NCI-H2227 treated with DMSO at 0.1 percent for 48 hours (cell line): ENCODE results near the gene LRBA.
"Not testable (repeated sequence)": the region's sequence is repeated elsewhere in the genome, so short reads cannot be mapped to it uniquely, and the experiment has no call there.

Experiments used
- DNase-seq: peaks from one replicate; lab custom pipeline; 2025; lab: John Stamatoyannopoulos, UW

LRBA gene

GRCh38 chr4:150974750-150975149 is 40.3 kb downstream of the LRBA start:
- DNase-seq = no peak

DNA sequence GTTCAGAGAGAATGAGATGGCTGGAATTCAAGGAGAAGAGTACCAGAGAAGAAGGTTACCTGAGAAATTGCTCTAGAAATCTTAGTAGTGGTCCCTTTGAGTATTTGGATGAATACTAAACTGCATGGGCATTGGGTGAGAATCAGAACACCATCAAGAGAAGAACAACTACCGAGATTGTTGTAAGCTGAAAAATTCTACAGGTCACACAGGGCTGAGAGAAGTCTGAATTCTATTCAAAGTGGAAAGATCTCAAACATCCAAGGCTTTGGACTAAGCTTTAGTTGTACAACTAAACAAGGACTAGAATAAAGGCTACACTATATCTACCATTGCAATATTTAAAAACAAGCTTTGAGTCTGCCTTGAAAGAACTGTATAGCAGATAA is 40.8 kb downstream of the LRBA start:
- DNase-seq = no peak

GRCh38 chr4:150973626-150974251 is 41.3 kb downstream of the LRBA start:
- no peak for DNase-seq

DNA sequence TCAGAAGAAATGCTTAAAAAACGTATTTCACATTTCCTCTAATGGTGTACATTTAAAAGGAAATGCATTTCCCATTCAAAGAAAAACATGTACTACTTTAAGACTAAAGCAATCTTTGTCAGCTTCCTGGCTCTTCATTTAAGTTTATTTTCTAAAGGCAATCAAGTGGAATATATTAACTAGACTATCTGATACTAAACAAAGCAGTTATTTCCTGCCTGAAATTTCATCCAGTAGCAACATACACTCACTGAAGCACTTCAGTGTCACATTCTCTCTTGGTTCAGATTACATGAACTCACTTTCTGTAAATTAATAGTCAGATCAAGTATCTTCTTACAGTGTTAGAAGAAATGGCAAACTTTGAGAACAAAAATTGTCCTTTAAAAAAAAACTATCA is 42.5 kb downstream of the LRBA start:
- DNase-seq = no peak

GRCh38 chr4:150971901-150972300 is 43.2 kb downstream of the LRBA start:
- no peak for DNase-seq

GRCh38 chr4:150970685-150971151 is 44.4 kb downstream of the LRBA start:
- DNase-seq = no peak

GRCh38 chr4:150964754-150965153 is 50.3 kb downstream of the LRBA start:
- no peak for DNase-seq

GRCh38 chr4:150963602-150964345 is 51.3 kb downstream of the LRBA start:
- DNase-seq = not testable (repeated sequence)

GRCh38 chr4:150962245-150962644 is 52.8 kb downstream of the LRBA start:
- no peak for DNase-seq

GRCh38 chr4:150961566-150961965 is 53.5 kb downstream of the LRBA start:
- no peak for DNase-seq

- DNase-seq = no peak
These were observed 54.3 kb downstream of the LRBA start for GRCh38 chr4:150960818-150961217.

GRCh38 chr4:150960079-150960478 is 55.0 kb downstream of the LRBA start:
- no peak for DNase-seq

DNA sequence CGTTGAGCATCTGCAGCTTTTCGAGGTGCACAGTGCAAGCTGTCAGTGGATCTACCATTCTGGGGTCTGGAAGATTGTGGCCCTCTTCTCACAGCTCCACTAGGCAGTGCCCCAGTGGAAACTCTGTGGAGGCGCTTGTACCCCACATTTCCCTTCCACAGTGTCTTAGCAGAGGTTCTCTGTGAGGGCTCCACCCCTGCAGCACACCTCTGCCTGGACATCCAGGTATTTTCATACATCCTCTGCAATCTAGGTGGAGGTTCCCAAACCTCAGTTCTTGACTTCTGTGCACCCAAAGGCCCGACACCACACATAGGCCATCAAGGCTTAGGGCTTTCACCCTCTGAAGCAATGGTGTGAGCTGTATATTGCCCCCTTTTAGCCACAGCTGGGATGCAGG is 57.1 kb downstream of the LRBA start:
- not testable (repeated sequence) for DNase-seq

DNA sequence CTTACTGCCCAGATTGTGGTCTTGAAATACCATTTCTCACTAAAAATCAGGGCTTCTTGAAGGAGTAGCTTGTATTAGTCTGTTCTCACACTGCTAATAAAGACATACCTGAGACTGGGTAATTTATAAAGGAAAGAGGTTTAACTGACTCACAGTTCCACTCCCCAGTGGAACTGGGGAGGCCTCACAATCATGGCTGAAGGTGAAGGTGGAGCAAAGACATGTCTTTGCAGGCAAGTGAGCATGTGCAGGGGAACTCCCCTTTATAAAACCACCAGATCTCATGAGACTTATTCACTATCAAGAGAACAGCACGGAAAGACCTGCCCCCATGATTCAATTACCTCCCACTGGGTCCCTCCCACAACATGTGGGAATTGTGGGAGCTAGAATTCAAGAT is 58.0 kb downstream of the LRBA start:
- DNase-seq = not testable (repeated sequence)

DNA sequence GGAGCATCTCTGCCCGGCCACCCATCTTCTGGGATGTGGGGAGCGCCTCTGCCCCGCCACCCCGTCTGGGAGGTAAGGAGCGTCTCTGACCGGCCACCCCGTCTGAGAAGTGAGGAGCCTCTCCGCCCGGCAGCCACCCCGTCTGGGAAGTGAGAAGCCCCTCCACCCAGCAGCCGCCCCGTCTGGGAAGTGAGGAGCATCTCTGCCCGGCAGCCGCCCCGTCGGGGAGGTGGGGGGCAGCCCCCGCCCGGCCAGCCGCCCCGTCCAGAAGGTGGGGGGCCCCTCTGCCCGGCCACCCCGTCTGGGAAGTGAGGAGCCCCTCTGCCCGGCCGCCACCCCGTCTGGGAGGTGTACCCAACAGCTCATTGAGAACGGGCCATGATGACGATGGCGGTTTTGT is 61.2 kb downstream of the LRBA start:
- DNase-seq = not testable (repeated sequence)

- DNase-seq = no peak
These were observed 62.8 kb downstream of the LRBA start for GRCh38 chr4:150952167-150952845.

DNA sequence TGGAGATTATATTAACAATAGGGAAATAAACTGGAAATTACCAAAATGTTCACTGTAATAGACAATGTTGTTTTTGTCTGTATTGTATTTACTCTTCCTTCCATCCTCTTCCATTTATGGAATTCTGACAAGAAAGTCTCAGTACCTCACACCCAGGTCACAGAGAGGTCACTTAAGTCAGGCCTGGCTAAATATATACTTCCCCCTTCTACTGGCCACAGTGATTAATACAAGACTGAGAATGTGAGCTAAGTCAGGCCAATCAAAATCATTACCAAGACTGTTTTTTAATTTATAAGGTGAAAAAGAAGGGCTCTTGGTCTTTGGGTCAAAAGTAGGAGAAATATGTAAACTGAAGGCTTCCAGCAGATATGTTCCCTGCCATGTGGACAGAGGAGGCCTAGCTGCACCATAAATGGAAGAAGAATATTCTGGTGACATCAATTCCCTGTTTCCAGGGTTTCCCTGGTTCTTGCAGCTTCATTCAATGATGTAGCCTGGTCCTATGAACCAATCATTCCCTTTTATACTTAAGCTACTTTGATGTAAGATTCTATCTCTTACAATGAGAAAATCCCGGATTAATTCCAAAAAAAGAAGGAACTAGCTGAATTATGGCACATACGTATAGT is 64.3 kb downstream of the LRBA start:
- DNase-seq = no peak

DNA sequence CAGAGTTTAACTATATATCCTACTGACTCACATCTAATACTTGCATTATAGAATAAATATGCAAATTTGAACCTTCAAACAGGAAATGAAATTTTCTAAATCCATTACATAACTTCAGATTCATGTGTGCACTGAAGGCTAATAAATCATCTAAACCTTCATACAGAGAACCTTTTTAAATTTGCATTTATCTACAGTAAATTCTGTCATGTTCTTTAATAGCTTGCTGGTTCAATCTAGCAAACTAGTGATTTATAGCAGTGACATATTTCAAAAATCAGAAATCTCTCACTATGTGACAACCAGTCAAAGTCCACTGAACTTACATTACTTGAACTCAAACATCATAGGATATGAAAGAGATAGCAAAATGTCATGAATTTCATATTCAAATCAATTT is 65.1 kb downstream of the LRBA start:
- no peak for DNase-seq

DNA sequence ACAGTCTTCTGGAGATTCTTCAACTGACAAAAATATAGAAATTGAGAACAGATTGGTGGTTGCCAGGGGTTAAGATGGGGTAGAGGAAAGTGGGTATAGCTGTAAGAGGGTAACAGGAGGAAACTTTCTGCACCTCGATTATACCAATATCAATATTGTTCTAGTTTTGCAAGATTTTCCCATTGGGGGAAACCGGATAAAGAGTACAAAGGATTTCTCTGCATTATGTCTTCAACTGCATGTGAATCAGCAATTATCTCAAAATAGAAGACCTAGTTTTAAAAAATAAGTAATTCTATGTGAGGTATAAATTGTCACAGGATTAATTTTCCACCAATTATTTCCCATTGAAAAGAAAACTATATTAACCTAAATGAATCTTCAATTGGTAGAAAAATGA is 65.7 kb downstream of the LRBA start:
- DNase-seq = no peak

GRCh38 chr4:150948710-150949109 is 66.4 kb downstream of the LRBA start:
- no peak for DNase-seq

DNA sequence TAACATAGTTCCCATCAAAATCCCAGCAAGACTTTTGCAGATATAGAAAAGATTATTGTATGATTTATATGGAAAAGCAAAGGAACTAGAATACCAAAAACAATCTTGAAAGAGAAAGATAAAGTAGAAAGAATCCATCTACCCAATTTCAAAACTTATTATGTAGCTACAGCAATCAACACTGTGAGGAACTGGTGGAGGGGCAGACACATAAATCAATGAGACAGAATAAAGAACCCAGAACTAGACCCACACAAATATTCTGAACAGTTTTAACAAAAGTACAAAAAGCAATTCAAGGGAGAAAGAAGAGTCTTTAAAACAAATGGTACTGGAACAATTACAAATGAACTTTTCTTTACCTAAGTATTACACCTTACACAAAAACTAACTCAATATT is 67.0 kb downstream of the LRBA start:
- no peak for DNase-seq

- no peak for DNase-seq
These were observed 70.4 kb downstream of the LRBA start for GRCh38 chr4:150944660-150945059.

DNA sequence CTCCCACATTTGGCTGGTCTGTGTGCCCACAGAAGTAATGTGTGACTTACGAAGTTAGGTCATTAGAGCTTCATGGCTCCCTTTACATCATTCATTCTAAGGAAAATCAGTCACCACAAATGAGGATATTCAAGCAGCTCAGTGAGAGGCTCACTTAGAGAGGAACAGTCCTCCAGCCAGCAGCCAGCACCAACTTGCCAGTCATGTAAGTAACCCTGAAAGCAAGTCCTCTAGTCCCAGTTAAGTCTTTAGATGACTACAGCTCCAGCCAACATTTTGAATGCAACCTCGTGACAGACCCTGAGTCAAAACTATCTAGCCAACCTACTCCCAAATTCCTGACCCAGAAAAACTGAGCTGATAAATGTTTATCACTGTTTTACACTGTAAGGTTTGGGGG is 71.3 kb downstream of the LRBA start:
- no peak for DNase-seq
